Gastroesophageal sphincter (tissue), 3 donors: ENCODE results near the gene GON4L.

Experiments used
- EP300 ChIP-seq: sonication (generic); formaldehyde crosslinking; IDR thresholded peaks from one replicate; pipeline ENCODE4 v1.6.1; 2017; ENCODE audit warnings: antibody characterized with exemption, mild to moderate bottlenecking
- POLR2A ChIP-seq, 2 donors: fragments of 450-650 bp; IDR thresholded peaks; one replicate each; pipeline ENCODE4 v1.6.1; 2017; ENCODE audit warnings: antibody characterized with exemption in 2 of 2, mild to moderate bottlenecking in 2 of 2, moderate library complexity in 1 of 2
- TF ChIP-seq, protein P1 (sequence below), 4 experiments: fragments of 200-600 bp in 2 of 4; fragments of 450-650 bp in 2 of 4; sonication (generic) in 1 of 4; IDR thresholded peaks; one replicate each; pipeline ENCODE4 v1.5.1; 2017 to 2019; ENCODE audit warnings: antibody characterized with exemption in 4 of 4, mild to moderate bottlenecking in 2 of 4, moderate library complexity in 2 of 4

DNA sequence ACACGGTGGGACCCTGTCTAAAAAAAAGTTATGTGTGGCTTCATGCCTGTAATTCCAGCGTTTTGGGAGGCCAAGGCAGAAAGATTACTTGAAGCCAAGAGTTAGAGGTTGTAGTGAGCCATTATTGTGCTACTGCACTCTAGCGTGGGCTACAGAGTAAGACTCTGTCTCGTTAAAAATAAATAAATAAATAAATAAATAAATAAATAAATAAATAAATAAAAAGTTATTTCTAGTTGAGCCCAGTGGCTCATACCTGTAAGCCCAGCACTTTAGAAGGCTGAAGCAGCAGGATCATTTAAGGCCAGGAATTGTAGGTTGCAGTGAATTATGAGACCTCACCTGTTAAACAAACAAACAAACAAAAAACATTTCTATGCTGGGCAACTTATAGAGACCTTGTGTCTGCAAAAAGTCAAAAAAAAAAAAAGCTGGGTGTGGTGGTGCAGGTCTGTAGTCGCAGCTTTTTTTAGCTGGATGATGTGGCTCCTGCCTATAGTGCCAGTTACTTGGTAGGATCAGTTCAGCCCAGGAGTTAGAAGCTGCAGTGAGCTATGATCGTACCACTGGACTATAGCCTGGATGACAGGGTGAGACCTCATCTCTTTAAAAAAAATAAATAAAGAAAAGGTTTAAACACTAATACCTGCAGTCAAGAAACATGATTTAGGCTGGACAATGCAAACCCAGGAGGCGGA, 25.6 kb downstream of the GON4L start:
- TF ChIP-seq POLR2A (IDR thresholded peaks at IDR 0.05) (no peak), EP300 (no peak)
- TF ChIP-seq, protein P1, sequence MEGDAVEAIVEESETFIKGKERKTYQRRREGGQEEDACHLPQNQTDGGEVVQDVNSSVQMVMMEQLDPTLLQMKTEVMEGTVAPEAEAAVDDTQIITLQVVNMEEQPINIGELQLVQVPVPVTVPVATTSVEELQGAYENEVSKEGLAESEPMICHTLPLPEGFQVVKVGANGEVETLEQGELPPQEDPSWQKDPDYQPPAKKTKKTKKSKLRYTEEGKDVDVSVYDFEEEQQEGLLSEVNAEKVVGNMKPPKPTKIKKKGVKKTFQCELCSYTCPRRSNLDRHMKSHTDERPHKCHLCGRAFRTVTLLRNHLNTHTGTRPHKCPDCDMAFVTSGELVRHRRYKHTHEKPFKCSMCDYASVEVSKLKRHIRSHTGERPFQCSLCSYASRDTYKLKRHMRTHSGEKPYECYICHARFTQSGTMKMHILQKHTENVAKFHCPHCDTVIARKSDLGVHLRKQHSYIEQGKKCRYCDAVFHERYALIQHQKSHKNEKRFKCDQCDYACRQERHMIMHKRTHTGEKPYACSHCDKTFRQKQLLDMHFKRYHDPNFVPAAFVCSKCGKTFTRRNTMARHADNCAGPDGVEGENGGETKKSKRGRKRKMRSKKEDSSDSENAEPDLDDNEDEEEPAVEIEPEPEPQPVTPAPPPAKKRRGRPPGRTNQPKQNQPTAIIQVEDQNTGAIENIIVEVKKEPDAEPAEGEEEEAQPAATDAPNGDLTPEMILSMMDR (IDR thresholded peaks at IDR 0.05), result no peak
